Brain pericyte (primary cell): ENCODE data around the gene PRSS56.

Experiments
- DNase-seq: peaks from one replicate; pipeline ENCODE4 v3.0.0-alpha.2; 2012; ENCODE audit warnings: low read depth, low spot score

The PRSS56 gene

DNA sequence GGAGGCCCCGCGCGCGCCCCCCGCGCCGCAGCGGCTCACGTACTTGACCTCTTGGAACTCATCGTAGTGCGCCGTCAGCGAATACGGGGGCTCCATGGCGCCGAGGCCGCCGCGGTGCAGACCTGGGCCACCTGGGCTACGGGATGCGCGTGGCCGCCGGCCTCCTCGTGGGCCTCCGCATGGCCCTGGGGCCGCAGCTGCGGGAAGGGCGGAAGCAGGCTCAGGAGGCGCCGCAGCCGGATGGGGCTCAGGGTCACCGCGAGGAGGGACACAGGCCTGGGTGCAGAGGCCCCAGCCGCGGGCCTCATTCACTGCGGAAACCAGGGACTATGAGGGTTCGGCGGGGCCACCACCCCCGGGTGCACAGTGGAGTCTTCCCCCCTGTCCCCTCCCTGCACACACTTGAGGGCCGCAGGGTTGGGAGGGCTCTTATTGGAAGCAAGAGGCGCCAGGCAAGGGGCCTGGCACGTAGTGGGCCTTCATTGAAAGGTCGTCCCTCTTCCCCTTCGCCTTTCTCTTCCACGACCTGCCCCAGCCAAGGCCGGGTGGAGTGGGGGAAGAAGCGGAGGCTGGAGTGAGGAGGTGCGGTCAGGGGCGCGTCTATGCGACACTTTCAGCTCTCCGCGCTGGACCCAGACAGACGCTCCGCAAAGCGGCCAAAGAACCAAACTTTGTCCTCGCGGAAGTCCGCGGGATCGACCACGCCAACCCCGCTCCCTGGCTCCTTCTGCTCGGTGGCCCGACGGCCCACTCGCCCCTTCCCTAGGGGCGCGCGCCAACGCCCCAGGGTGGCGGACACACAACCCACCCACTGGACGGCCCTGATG is 33.4 kb upstream of the PRSS56 start:
- DNase-seq: no peak

- no peak for DNase-seq
Observed at GRCh38 chr2:232487385-232488096, 32.6 kb upstream of the PRSS56 start, which contains the start of gene ECEL1. ECEL1 (minus strand) TSS chr2:232487834; CDS start chr2:232486653, 1,181 bp downstream.

DNA sequence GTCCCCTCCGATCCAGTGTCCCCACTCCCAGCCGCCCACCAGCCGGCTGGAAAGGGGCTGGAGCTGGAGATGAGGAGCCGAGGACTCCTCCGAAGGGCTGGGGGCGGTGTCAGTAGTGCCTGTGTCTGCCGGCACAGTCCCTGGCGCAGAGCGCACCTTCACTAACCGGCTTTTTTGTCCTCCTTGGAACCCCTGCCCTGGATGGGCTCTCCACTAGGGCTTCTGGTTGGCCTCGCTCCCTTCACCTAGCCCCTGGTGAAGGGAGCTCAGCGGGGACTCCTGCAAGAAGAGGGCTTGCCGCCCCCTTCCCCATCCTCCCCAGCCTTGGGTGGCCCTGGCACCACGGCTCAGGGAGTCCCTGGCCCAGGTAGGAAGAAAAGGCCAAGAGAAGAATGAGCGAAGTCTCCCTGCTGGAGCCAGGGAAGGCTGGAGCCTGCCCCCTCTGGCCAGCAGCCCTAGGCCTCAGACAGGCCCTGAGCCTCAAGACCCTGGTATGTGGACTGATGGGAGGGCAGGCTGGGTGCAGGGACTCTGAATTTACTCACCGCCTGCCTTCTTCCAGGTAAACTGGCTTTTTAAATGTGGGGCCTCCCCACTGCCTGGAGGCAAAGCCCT is 32.0 kb upstream of the PRSS56 start:
- DNase-seq: no peak

DNA sequence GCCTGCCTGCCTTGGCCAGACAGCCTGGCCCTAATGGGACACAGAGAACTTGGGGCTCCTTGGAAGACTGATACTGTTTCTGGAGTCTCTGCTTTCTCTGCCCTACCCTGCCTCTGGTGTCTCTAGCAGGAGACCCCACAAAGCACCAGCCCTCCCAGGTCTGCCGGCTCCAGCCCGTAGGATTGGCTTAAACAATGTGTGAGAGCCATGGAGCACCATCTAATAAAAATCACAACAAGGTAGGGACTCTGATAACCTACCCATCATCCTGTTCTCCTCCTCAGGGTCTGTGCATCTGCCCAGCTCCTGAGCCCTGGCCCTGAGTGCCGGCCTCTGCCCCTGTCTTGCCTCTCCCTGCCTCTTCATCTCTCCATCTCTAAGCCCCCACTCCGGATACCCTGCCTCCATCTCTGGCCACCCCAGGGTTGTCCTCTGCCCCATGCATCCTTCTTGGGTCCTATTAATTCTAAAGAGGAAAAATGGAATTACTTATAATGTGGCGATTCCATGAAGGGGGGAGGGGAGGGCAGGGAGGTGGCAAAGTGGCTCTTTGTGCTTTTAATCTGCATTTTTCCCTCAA is 31.4 kb upstream of the PRSS56 start:
- DNase-seq: no peak

DNA sequence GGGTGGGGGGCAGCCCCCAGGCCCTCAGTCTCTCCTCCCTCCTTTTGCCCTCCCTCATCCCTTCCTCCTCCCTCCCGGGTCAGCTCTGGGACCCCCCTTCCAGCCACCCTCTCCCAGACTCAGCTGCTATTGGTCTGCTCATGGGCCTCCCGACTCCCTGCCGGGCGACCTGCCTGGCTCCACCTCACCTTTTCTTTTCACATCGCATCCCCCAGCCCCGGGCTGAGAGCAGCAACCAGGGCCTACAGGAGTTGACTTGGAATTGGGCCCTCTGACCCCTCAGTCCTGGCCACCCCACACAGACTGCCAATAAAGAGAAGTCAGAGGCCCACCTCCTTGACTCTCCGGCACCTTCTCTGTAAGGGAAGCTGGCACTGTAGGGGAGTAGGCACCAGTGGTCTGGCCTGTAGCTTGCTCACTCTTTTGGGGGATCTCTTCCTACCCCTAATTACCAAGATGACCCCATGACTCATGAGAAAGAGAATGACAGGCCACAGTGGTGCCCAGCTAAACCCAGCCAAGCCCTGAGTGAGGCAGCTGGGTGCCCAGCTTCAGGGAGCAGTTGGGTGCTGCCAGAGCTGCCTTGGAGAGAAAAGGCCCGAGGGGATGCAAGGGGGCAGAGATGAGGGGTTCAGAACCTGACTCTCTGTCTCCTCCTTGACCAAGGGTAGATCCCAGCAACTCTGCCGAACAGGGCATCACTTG is 30.5 kb upstream of the PRSS56 start:
- no peak for DNase-seq

DNA sequence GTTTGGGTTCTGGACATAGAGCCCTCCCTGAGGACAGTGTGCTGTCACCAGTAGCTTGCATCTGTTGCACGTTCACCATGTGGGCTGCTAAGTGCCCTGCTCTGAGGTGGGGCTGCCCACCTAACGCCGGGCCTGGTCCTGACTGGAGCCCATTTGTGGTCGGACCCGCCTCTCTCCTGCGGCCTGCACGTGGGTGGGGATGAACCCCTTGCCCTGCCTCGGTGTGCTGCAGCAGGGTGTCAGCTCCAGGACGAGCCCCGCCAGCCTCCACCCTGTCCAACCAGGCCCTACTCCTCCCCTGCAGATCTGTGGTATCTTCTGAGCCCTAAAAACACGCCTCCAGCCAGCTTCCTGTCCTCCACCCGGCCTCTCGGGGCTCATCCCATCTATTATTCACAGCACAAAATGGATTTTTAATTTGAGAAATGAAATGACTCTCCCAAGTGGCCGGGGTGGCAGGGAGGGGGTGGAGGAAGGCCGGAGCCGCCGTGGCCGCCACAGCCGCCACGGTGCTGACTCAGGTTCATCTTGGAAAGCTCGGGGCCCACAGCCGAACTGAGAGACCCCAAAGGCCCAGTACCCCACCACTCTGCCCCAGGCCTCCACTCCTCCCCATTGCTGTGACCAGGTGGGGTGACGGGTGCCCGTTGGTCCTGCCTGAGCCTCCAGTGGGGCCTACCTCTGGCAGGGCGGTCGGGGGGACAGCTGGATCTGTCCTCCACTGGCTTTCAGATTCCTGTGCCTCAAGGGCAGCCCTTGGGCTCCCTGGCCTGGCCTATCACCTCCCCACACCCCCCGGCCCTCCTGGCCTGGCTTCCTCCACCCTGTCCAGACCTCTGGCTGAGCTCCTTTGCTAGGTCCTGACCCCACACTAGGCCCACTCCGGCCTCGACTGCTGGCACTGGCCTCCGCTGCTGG is 29.7 kb upstream of the PRSS56 start:
- no peak for DNase-seq

- DNase-seq: no peak
Observed at GRCh38 chr2:232491139-232491780, 28.9 kb upstream of the PRSS56 start.

GRCh38 chr2:232492236-232492848 is 27.8 kb upstream of the PRSS56 start:
- no peak for DNase-seq

- DNase-seq: no peak
Observed at GRCh38 chr2:232492963-232493700, 27.1 kb upstream of the PRSS56 start.

- DNase-seq: no peak
Observed at GRCh38 chr2:232493701-232494474, 26.3 kb upstream of the PRSS56 start.

DNA sequence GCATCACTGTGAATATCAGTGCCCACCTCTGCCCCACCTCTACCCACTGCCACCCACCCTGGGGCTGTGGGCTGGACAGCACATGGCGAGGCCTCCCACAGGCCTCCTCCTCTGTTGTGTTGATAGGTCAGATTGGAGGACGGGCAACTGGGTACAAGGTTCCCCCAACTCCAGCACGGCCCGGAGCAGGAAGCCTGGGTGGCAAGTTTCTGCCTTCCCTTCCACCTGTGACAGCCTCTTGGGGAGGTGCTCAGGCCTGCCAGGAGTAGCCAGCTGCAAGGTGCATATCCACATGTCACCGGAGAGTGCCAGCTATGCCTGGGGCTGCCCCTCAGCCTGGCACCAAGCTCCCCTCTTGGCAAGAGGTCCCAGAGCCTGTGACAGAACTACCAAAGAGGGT is 25.6 kb upstream of the PRSS56 start:
- DNase-seq: no peak

DNA sequence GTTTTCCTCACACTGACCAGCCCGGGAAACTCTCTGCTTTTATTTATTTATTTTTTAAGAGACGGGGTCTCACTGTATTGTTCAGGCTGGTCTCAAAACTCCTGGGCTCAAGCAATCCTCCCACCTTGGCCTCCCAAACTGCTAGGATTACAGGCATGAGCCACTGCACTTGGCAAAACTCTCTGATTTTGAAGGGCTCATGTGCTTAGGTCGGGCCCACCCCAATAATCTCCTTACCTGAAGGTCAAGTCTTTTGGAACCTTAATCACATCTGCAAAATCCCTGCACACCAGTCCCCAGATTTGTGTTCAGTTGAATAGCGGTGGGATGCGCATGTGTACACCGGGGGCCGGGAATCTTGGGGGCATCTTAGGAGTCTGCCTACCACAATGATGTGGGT is 24.9 kb upstream of the PRSS56 start:
- no peak for DNase-seq

GRCh38 chr2:232496501-232497270 is 23.5 kb upstream of the PRSS56 start:
- DNase-seq: no peak

GRCh38 chr2:232497348-232497747 is 22.8 kb upstream of the PRSS56 start:
- no peak for DNase-seq

DNA sequence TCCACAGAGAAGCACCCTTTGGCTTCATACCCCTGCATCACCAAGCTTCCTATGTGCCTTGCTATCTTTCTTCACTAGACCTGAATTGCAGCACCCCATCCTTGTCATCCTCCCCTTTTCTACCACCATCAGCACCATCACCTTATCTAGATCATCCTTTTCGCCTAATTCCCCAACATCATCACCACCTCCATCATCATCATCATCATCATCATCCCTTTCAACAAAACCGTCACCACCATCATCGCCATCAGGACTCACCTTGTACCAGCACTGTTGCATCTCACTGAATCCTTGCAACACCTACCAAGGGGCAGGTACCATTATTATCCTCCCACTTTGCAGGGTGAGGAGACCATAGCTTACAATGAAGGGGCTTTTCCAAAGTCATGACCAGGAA is 21.7 kb upstream of the PRSS56 start:
- DNase-seq: no peak

GRCh38 chr2:232501331-232501771 is 18.8 kb upstream of the PRSS56 start:
- DNase-seq: no peak

DNA sequence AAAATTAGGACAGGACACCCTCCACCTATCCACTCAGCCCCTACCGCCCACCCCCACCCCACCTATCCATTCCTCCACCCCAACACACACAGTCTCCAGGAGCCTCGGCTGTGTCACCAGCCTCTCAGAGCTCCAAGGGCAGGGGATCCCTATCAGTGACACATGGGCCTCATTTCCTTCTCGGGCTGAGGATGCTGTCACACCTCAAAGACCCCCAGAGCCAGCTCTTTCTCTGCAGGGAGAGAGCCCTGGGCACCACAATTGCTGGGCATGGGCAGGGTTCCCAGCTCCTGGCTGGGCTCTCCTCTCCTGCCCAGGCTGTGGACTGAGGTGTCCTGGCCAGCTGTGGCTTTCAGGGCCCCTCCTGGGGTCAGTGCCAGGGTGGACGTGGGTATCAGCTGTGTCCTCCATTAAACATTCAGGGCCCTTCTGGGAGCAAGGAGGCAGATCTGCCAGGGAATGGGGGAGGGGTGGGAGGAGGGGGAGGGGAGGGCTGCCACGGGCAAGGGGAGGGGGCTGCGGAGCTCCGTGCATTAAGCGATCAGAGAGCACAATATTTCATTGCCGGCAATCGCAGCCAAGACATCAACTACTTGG is 18.3 kb upstream of the PRSS56 start:
- no peak for DNase-seq
